ENCODE data around the gene FAM149A.

Gene FAM149A

GRCh38 chr4:186191200-186192065 lies 86.9 kb downstream of the FAM149A start, which contains the start of gene CYP4V2 (continued):
- TF ChIP-seq ZNF629 (tag by site-specific recombination; IDR thresholded peaks at IDR 0.05) (peak; percentile 58), ZNF292 (tag by site-specific recombination; IDR thresholded peaks at IDR 0.05; ENCODE audit: borderline replicate concordance, low read depth) (no peak), ZNF548 (tag by site-specific recombination; IDR thresholded peaks at IDR 0.05) (no peak), BCL11A (tag by site-specific recombination; IDR thresholded peaks at IDR 0.05; ENCODE audit: low read depth) (0 out of 2 replicates have a peak, but pooled peaks have one; percentile 39), REPIN1 (tag by site-specific recombination; IDR thresholded peaks at IDR 0.05; ENCODE audit: low read depth) (no peak), ZNF664 (tag by site-specific recombination; IDR thresholded peaks at IDR 0.05) (no peak), ZNF416 (tag by site-specific recombination; IDR thresholded peaks at IDR 0.05) (no peak), ZNF404 (tag by site-specific recombination; IDR thresholded peaks at IDR 0.05) (no peak), ZBTB21 (tag by site-specific recombination; IDR thresholded peaks at IDR 0.05) (no peak), ZNF266 (tag by site-specific recombination; IDR thresholded peaks at IDR 0.05; ENCODE audit: low read depth) (no peak), ZNF148 (tag by site-specific recombination; IDR thresholded peaks at IDR 0.05; ENCODE audit: borderline replicate concordance) (no peak), ZNF580 (tag by site-specific recombination; IDR thresholded peaks at IDR 0.05) (no peak), ZNF140 (tag by site-specific recombination; IDR thresholded peaks at IDR 0.05) (no peak), ZNF169 (tag by site-specific recombination; IDR thresholded peaks at IDR 0.05) (no peak), HOXD13 (CRISPR knock-in tag; IDR thresholded peaks at IDR 0.05; ENCODE audit: borderline replicate concordance) (no peak), ZNF747 (tag by site-specific recombination; IDR thresholded peaks at IDR 0.05) (no peak), ZNF280D (tag by site-specific recombination; IDR thresholded peaks at IDR 0.05) (no peak), ZSCAN18 (tag by site-specific recombination; IDR thresholded peaks at IDR 0.05) (no peak), KLF1 (tag by site-specific recombination; IDR thresholded peaks at IDR 0.05) (peak; percentile 67), KLF9 (tag by site-specific recombination; IDR thresholded peaks at IDR 0.05; ENCODE audit: low read depth) (peak; percentile 60; the same call in 1 of the 2 replicates), ZNF791 (tag by site-specific recombination; IDR thresholded peaks at IDR 0.05) (no peak), ZNF777 (tag by site-specific recombination; IDR thresholded peaks at IDR 0.05; ENCODE audit: borderline replicate concordance) (no peak; the same call in 1 of the 2 replicates), ZNF544 (tag by site-specific recombination; IDR thresholded peaks at IDR 0.05) (no peak), GLIS2 (tag by site-specific recombination; IDR thresholded peaks at IDR 0.05) (peak; percentile 85), ZBTB48 (tag by site-specific recombination; IDR thresholded peaks at IDR 0.05) (peak; percentile 89), ZNF645 (tag by site-specific recombination; IDR thresholded peaks at IDR 0.05) (no peak), ZNF623 (tag by site-specific recombination; IDR thresholded peaks at IDR 0.05) (no peak), ZXDB (tag by site-specific recombination; IDR thresholded peaks at IDR 0.05) (peak; percentile 92), KLF16 (tag by site-specific recombination; IDR thresholded peaks at IDR 0.05) (no peak), ZNF654 (tag by site-specific recombination; IDR thresholded peaks at IDR 0.05; ENCODE audit: low read depth) (no peak), ZNF248 (tag by site-specific recombination; IDR thresholded peaks at IDR 0.05) (no peak), ZIC2 (tag by site-specific recombination; IDR thresholded peaks at IDR 0.05) (peak; percentile 91), ZNF600 (tag by site-specific recombination; IDR thresholded peaks at IDR 0.05) (peak; percentile 71), SCRT2 (tag by site-specific recombination; IDR thresholded peaks at IDR 0.05) (no peak)

Data from HEK293 (cell line).